A549 (cell line): ENCODE measurements around the gene ZRANB3.

Experiments
- FOXS1 ChIP-seq: fragments of 250-450 bp; sonication (Bioruptor Pico); IDR thresholded peaks from 2 replicates; pipeline ENCODE4 v1.5.0; 2020; ENCODE audit warnings: mild to moderate bottlenecking, moderate library complexity
- HMGXB4 ChIP-seq: fragments of 250-450 bp; sonication (Bioruptor Pico); IDR thresholded peaks from 2 replicates; pipeline ENCODE4 v1.5.0; 2021; ENCODE audit warnings: mild to moderate bottlenecking, moderate library complexity, borderline replicate concordance
- JUN ChIP-seq, 2 experiments: fragments of >200 bp; sonication (Bioruptor Twin); formaldehyde crosslinking; IDR thresholded peaks; 2 replicates in 1 of 2; 3 replicates in 1 of 2; pipeline ENCODE4 v1.6.1; 2016 to 2017
- MAFK ChIP-seq: fragments of 450-650 bp; IDR thresholded peaks from 2 replicates; pipeline ENCODE4 v1.6.1; 2014; ENCODE audit not compliant: partially characterized antibody
- PHF8 ChIP-seq: fragments of 200-600 bp; sonication (generic); IDR thresholded peaks from 2 replicates; pipeline ENCODE4 v1.6.1; 2016; ENCODE audit warnings: low read depth, mild to moderate bottlenecking, antibody characterized with exemption, moderate library complexity, borderline replicate concordance
- POLR2A ChIP-seq: IDR thresholded peaks from 2 replicates; pipeline ENCODE4 v1.6.1; 2012; ENCODE audit warnings: mild to moderate bottlenecking, low read length
- RAD21 ChIP-seq, 2 experiments: fragments of >200 bp in 1 of 2; sonication (Bioruptor Twin) in 1 of 2; formaldehyde crosslinking in 1 of 2; IDR thresholded peaks in 1 of 2; conservative IDR thresholded peaks in 1 of 2; 2 replicates in 1 of 2; 3 replicates in 1 of 2; pipeline ENCODE4 v1.6.1; 2012 to 2018; ENCODE audit warnings: inconsistent platforms in 1 of 2
- RCOR1 ChIP-seq: fragments of 150-350 bp; IDR thresholded peaks from 2 replicates; pipeline ENCODE4 v1.6.1; 2014; ENCODE audit warnings: antibody characterized with exemption, low read length, low read depth
- ZC3H11A ChIP-seq: fragments of 450-650 bp; IDR thresholded peaks from 2 replicates; pipeline ENCODE4 v1.6.1; 2014; ENCODE audit warnings: antibody characterized with exemption, mild to moderate bottlenecking
- TF ChIP-seq, protein P1 (sequence below): fragments of >200 bp; sonication (Bioruptor Twin); formaldehyde crosslinking; IDR thresholded peaks from 3 replicates; pipeline ENCODE4 v1.5.1; 2016
- TF ChIP-seq, protein P2 (sequence below): fragments of 250-450 bp; sonication (Bioruptor Pico); IDR thresholded peaks from 2 replicates; pipeline ENCODE4 v1.5.0; 2020; ENCODE audit warnings: low read depth, mild to moderate bottlenecking, moderate library complexity

GRCh38 chr2:135557530-135557929 is 26.5 kb upstream of the ZRANB3 start:
- TF ChIP-seq, protein P1, sequence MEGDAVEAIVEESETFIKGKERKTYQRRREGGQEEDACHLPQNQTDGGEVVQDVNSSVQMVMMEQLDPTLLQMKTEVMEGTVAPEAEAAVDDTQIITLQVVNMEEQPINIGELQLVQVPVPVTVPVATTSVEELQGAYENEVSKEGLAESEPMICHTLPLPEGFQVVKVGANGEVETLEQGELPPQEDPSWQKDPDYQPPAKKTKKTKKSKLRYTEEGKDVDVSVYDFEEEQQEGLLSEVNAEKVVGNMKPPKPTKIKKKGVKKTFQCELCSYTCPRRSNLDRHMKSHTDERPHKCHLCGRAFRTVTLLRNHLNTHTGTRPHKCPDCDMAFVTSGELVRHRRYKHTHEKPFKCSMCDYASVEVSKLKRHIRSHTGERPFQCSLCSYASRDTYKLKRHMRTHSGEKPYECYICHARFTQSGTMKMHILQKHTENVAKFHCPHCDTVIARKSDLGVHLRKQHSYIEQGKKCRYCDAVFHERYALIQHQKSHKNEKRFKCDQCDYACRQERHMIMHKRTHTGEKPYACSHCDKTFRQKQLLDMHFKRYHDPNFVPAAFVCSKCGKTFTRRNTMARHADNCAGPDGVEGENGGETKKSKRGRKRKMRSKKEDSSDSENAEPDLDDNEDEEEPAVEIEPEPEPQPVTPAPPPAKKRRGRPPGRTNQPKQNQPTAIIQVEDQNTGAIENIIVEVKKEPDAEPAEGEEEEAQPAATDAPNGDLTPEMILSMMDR = no peak
- TF ChIP-seq HMGXB4 (CRISPR knock-in tag) (no peak), MAFK (no peak), RAD21 (conservative IDR thresholded peaks at IDR 0.05 in 1 of 2, IDR thresholded peaks at IDR 0.05 in 1 of 2) (no peak), RCOR1 (no peak), PHF8 (no peak), ZC3H11A (no peak), JUN (IDR thresholded peaks at IDR 0.05) (no peak), POLR2A (no peak), FOXS1 (no peak)
- TF ChIP-seq, protein P2, sequence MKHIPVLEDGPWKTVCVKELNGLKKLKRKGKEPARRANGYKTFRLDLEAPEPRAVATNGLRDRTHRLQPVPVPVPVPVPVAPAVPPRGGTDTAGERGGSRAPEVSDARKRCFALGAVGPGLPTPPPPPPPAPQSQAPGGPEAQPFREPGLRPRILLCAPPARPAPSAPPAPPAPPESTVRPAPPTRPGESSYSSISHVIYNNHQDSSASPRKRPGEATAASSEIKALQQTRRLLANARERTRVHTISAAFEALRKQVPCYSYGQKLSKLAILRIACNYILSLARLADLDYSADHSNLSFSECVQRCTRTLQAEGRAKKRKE (CRISPR knock-in tag) = no peak
